GM12878 (cell line): Measurements from ENCODE around the gene ANGPTL5. TPM values are rescaled to one million over a fixed set of nuclear protein-coding genes. Genes with fewer than 3 reads are reported as not detected.

Experiments used
- ATAC-seq: fragments of 200-7000 bp; cut with Tn5 transposase; 3 replicates; pipeline ENCODE4 v1.9.1; 2020; ENCODE audit warnings: mild to moderate bottlenecking, moderate library complexity
- BruUV-seq: library from RNA; stranded (reverse); fragments of 400-500 nt; replicated peaks from 2 replicates; lab custom pipeline; 2021; lab: Mats Ljungman, UMichigan
- CTCF ChIA-PET: fragments of 300-600 bp; sonication (Branson Sonifier 250); formaldehyde crosslinking; extraction: SDS; loops from one replicate; lab custom pipeline; 2021; ENCODE audit warnings: inconsistent platforms; lab: Yijun Ruan, JAX
- POLR2A ChIA-PET: fragments of 350-600 bp; formaldehyde crosslinking; extraction: SDS; loops from one replicate; lab custom pipeline; 2021; ENCODE audit warnings: inconsistent platforms; lab: Charles Lee
- RAD21 ChIA-PET: fragments of 300-600 bp; sonication (Branson Sonifier 250); formaldehyde crosslinking; loops from one replicate; lab custom pipeline; 2023; ENCODE audit warnings: antibody characterized with exemption; ENCODE audit not compliant: unreplicated experiment; lab: Charles Lee
- SMC1A ChIA-PET: fragments of 300-600 bp; sonication (Branson Sonifier 250); formaldehyde crosslinking; loops from one replicate; lab custom pipeline; 2023; ENCODE audit not compliant: unreplicated experiment, uncharacterized antibody; lab: Charles Lee
- DNase-seq: peaks from one replicate; pipeline ENCODE4 v3.0.0-alpha.2; 2011; ENCODE audit warnings: low read depth, low spot score
- FAIRE-seq: peaks from 3 replicates; lab custom pipeline; 2011; peaks lifted over from hg19 to GRCh38; lab: Jason Lieb, UNC
- H2AFZ ChIP-seq: 2 replicates; pipeline ENCODE4 v1.6.0; 2011; ENCODE audit warnings: low read depth, low read length, control low read depth; ENCODE audit not compliant: control insufficient read depth
- H3K27ac ChIP-seq: 2 replicates; pipeline ENCODE4 v1.5.1; 2011; ENCODE audit warnings: control low read depth; ENCODE audit not compliant: control insufficient read depth, insufficient read depth
- H3K27me3 ChIP-seq, 2 experiments: replicated peaks in 1 of 2; 2 replicates each; pipeline versions ENCODE4 v1.6.0 to v1.6.1; 2011; ENCODE audit warnings: low read length in 1 of 2; ENCODE audit not compliant: control insufficient read depth in 2 of 2, insufficient read depth in 2 of 2
- H3K36me3 ChIP-seq, 2 experiments: 2 replicates each; pipeline ENCODE4 v1.5.1; 2011; ENCODE audit warnings: low read length in 1 of 2; ENCODE audit not compliant: control insufficient read depth in 2 of 2, insufficient read depth in 2 of 2
- H3K4me1 ChIP-seq: 2 replicates; pipeline ENCODE4 v1.6.1; 2011; ENCODE audit warnings: mild to moderate bottlenecking, low read length, moderate library complexity, mixed read lengths; ENCODE audit not compliant: control insufficient read depth, insufficient read depth
- H3K4me2 ChIP-seq: 2 replicates; pipeline ENCODE4 v1.6.0; 2011; ENCODE audit warnings: control low read depth; ENCODE audit not compliant: control insufficient read depth, insufficient read depth
- H3K4me3 ChIP-seq: fragments of 200-600 bp; sonication (generic); 2 replicates; pipeline ENCODE4 v1.5.1; 2016
- H3K79me2 ChIP-seq: 2 replicates; pipeline ENCODE4 v1.6.0; 2011; ENCODE audit warnings: low read length; ENCODE audit not compliant: control insufficient read depth, insufficient read depth
- H3K9ac ChIP-seq: 2 replicates; pipeline ENCODE4 v1.8.0; 2011; ENCODE audit warnings: low read length, control low read depth, mixed read lengths; ENCODE audit not compliant: control insufficient read depth, insufficient read depth
- H3K9me3 ChIP-seq: replicated peaks from 3 replicates; pipeline ENCODE4 v1.5.1; 2011; ENCODE audit warnings: mild to moderate bottlenecking, low read length; ENCODE audit not compliant: control insufficient read depth, insufficient read depth
- H4K20me1 ChIP-seq: 2 replicates; pipeline ENCODE4 v1.6.0; 2011; ENCODE audit not compliant: control insufficient read depth, insufficient read depth
- ASH2L ChIP-seq: fragments of 300-600, 200-600 bp; sonication (generic); IDR thresholded peaks from 2 replicates; pipeline ENCODE4 v1.6.1; 2017; ENCODE audit warnings: low read depth, mild to moderate bottlenecking, borderline replicate concordance
- BACH1 ChIP-seq: fragments of 450-650 bp; IDR thresholded peaks from 2 replicates; pipeline ENCODE4 v1.6.1; 2017; ENCODE audit warnings: mild to moderate bottlenecking, borderline replicate concordance
- BCL11A ChIP-seq: IDR thresholded peaks from 2 replicates; pipeline ENCODE4 v1.6.1; 2011; ENCODE audit warnings: low read depth, low read length
- CHD2 ChIP-seq: IDR thresholded peaks from 2 replicates; pipeline ENCODE4 v1.6.1; 2011; ENCODE audit warnings: low read depth, low read length, improper control_type of control experiment, borderline replicate concordance
- FOXK2 ChIP-seq: fragments of 450-650 bp; IDR thresholded peaks from 2 replicates; pipeline ENCODE4 v1.6.1; 2017; ENCODE audit warnings: mild to moderate bottlenecking, moderate library complexity
- HDAC2 ChIP-seq: fragments of 200-600 bp; sonication (generic); IDR thresholded peaks from 2 replicates; pipeline ENCODE4 v1.6.1; 2017
- HDAC6 ChIP-seq: fragments of 200-600 bp; sonication (generic); IDR thresholded peaks from one replicate; pipeline ENCODE4 v1.8.0; 2017; ENCODE audit warnings: antibody characterized with exemption; ENCODE audit not compliant: unreplicated experiment
- MTA3 ChIP-seq: IDR thresholded peaks from 2 replicates; pipeline ENCODE4 v1.6.1; 2012; ENCODE audit warnings: low read length, inconsistent platforms, borderline replicate concordance
- NFIC ChIP-seq: IDR thresholded peaks from 2 replicates; pipeline ENCODE4 v1.6.1; 2012; ENCODE audit warnings: low read depth, mild to moderate bottlenecking, inconsistent platforms, low read length, moderate library complexity
- NRF1 ChIP-seq: conservative IDR thresholded peaks from 2 replicates; pipeline ENCODE4 v1.6.1; 2011; ENCODE audit warnings: mild to moderate bottlenecking, low read depth, low read length, improper control_type of control experiment
- POLR2AphosphoS5 ChIP-seq: IDR thresholded peaks from 2 replicates; pipeline ENCODE4 v1.6.1; 2011; ENCODE audit warnings: mild to moderate bottlenecking, low read length, inconsistent platforms
- SRF ChIP-seq, 2 experiments: IDR thresholded peaks; 2 replicates each; pipeline ENCODE4 v1.6.1; 2011; ENCODE audit warnings: low read depth in 2 of 2, low read length in 2 of 2, mild to moderate bottlenecking in 1 of 2, moderate library complexity in 1 of 2
- STAT1 ChIP-seq: fragments of 450-650 bp; conservative IDR thresholded peaks from 2 replicates; pipeline ENCODE4 v1.6.1; 2014; ENCODE audit warnings: antibody characterized with exemption, mild to moderate bottlenecking
- TAF1 ChIP-seq: IDR thresholded peaks from 2 replicates; pipeline ENCODE4 v1.6.1; 2011; ENCODE audit warnings: mild to moderate bottlenecking, low read depth, low read length, borderline replicate concordance
- ZNF274 ChIP-seq: IDR thresholded peaks from one replicate; pipeline ENCODE4 v1.8.0; 2011; ENCODE audit not compliant: insufficient read length, insufficient read depth
- WGBS: methylation state at CpG from one replicate; pipeline ENCODE4 v1.1.6; 2016; ENCODE audit warnings: low lambda C conversion rate; ENCODE audit not compliant: insufficient replicate concordance, insufficient coverage; ENCODE audit errors: missing lambda C conversion rate; 5-methylcytosine and 5-hydroxymethylcytosine counted together
- in situ Hi-C: fragments of 300-500 bp; cut with MboI; formaldehyde crosslinking; loops from 9 replicates; pipeline ENCODE4 v1.14.3; 2018; ENCODE audit warnings: mixed read lengths
- intact Hi-C: fragments of 100-400 bp; cut with micrococcal nuclease; formaldehyde crosslinking; loops from one replicate; pipeline ENCODE4 v1.14.2; 2022; ENCODE audit not compliant: unreplicated experiment
- polyA plus RNA-seq, 11 experiments: library from polyadenylated mRNA; depleted of rRNA in 4 of 11; unstranded in 6 of 11; stranded (reverse) in 5 of 11; fragments of >200 nt; fragmentation: Nextera tagmentation in 4 of 11; fragmentation: Illumina TruSeq in 1 of 11; extraction: Ambion mirVana in 4 of 11; extraction: Trizol in 1 of 11; gene quantifications; 1 replicate in 1 of 11; 2 replicates in 10 of 11; pipeline versions ENCODE4 v1.2.1 to v1.2.3, GENCODE V29; 2011 to 2016; ENCODE audit warnings: inconsistent platforms in 2 of 11, missing spikeins in 2 of 11, low read depth in 1 of 11
- total RNA-seq, 4 experiments: library from RNA; depleted of rRNA in 3 of 4; stranded (reverse); fragments of >200 nt in 3 of 4; fragmentation: Illumina TruSeq in 1 of 4; extraction: Trizol in 1 of 4; gene quantifications; 2 replicates each; pipeline versions ENCODE4 v1.2.1 to v1.2.3, GENCODE V29; 2013 to 2021
- TF ChIP-seq, protein P1 (sequence below): IDR thresholded peaks from 2 replicates; pipeline ENCODE4 v1.6.1; 2012; ENCODE audit warnings: low read depth, low read length, improper control_type of control experiment
- TF ChIP-seq, protein P2 (sequence below): fragments of 450-650 bp; IDR thresholded peaks from 2 replicates; pipeline ENCODE4 v1.6.1; 2016; ENCODE audit warnings: mild to moderate bottlenecking
- TF ChIP-seq, protein P3 (sequence below): IDR thresholded peaks from 2 replicates; pipeline ENCODE4 v1.6.1; 2011; ENCODE audit warnings: low read depth, mild to moderate bottlenecking, low read length, moderate library complexity, borderline replicate concordance; ENCODE audit errors: extremely low read depth

The ANGPTL5 gene
- total and polyA plus RNA-seq, 10 of the 15 experiments (the other 5 are each of a cell fraction or from before 2014, with no cell fraction given), result not detected

DNA sequence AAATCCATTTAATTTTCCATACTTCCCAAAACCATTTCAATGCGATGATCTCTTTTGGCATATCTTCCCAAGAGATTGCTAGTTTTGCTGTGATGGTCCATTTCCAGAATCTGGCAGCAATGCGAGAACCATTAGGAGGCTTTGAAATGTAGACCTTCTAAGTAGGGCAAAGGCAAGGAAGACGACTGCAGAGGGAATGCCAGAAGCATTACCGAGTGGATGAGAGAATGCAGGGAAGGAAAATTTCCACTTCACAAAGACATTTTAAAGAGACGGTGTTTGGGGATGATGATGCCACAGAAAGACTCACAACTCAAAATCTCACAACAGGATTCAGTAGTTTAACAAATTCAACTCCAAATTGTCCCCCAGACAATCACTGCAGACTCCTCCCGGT is 2.0 kb downstream of the ANGPTL5 start (continued):
- TF ChIP-seq ZNF274 (no peak), BACH1 (no peak), POLR2AphosphoS5 (no peak)
- TF ChIP-seq, protein P1, sequence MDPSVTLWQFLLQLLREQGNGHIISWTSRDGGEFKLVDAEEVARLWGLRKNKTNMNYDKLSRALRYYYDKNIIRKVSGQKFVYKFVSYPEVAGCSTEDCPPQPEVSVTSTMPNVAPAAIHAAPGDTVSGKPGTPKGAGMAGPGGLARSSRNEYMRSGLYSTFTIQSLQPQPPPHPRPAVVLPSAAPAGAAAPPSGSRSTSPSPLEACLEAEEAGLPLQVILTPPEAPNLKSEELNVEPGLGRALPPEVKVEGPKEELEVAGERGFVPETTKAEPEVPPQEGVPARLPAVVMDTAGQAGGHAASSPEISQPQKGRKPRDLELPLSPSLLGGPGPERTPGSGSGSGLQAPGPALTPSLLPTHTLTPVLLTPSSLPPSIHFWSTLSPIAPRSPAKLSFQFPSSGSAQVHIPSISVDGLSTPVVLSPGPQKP, result no peak

DNA sequence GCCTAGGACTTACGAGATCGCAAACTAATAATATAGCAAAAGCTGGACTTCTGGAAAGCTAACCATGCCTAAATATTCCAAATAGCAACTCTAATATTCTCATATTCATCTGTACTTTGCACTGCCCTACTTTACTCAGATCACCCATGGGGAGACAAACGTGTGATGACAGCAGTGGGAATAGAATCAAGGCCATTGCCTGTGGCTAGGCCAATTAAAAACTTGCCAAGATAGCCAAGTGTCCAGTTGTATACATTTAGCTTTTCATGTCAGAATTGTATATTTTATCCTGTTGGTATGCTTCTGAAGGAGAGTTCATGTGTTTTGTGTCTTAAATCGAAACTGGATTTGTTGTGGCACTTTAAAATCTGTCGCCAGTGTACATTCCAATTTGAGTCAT is 2.7 kb downstream of the ANGPTL5 start:
- ATAC-seq (no peak), FAIRE-seq (no peak), DNase-seq (no peak)
- POLR2A ChIA-PET, result no interaction called here
- CTCF ChIA-PET, result interaction anchor here (0.6 kb wide), 1 partner anchor 1687 kb away, joined by 3 read pairs; no protein-coding TSS in a partner anchor
- Histone ChIP-seq H2AFZ (no peak overlapping the region), H4K20me1 (no peaks in the 10 kb centered on the region), H3K27me3 (no peaks in the 10 kb centered on the region), H3K27ac (no peak overlapping the region), H3K36me3 (no peaks in the 10 kb centered on the region), H3K79me2 (no peaks in the 10 kb centered on the region), H3K4me1 (0 out of 2 replicates have a peak, but pooled peaks cover 3% of the 10 kb centered on the region), H3K9me3 (no peaks in the 10 kb centered on the region), H3K4me3 (no peak overlapping the region), H3K9ac (no peak overlapping the region), H3K4me2 (no peak overlapping the region)
- intact Hi-C loops, result no loop called here
- TF ChIP-seq, protein P2, sequence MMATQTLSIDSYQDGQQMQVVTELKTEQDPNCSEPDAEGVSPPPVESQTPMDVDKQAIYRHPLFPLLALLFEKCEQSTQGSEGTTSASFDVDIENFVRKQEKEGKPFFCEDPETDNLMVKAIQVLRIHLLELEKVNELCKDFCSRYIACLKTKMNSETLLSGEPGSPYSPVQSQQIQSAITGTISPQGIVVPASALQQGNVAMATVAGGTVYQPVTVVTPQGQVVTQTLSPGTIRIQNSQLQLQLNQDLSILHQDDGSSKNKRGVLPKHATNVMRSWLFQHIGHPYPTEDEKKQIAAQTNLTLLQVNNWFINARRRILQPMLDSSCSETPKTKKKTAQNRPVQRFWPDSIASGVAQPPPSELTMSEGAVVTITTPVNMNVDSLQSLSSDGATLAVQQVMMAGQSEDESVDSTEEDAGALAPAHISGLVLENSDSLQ, result no peak
- TF ChIP-seq TAF1 (no peak), NFIC (no peak), SRF (IDR thresholded peaks at IDR 0.05; ENCODE audit: low read depth in 2 of 2, low read length in 2 of 2) (no peak), FOXK2 (no peak), NRF1 (no peak), MTA3 (no peak), STAT1 (no peak), CHD2 (no peak), HDAC2 (no peak), HDAC6 (no peak), ASH2L (no peak), BCL11A (no peak)
- TF ChIP-seq, protein P1, result no peak
- TF ChIP-seq, protein P3, sequence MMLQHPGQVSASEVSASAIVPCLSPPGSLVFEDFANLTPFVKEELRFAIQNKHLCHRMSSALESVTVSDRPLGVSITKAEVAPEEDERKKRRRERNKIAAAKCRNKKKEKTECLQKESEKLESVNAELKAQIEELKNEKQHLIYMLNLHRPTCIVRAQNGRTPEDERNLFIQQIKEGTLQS, result no peak
- in situ Hi-C loops, result no loop called here
- no TSS peak for BruUV-seq
- SMC1A ChIA-PET, result interaction anchor here (1.1 kb wide), 1 partner anchor 9 kb away, joined by 3 read pairs; no protein-coding TSS in a partner anchor
- WGBS, result 47% methylated on average over 5 of the region's 5 CpGs
- RAD21 ChIA-PET, result no interaction called here
